ELR (cell line): Measurements from ENCODE around the gene TRDMT1.

ENCODE experiments used
- DNase-seq: peaks from one replicate; pipeline ENCODE4 v3.0.0-alpha.2; 2015; ENCODE audit warnings: low read depth

TRDMT1 gene

DNA sequence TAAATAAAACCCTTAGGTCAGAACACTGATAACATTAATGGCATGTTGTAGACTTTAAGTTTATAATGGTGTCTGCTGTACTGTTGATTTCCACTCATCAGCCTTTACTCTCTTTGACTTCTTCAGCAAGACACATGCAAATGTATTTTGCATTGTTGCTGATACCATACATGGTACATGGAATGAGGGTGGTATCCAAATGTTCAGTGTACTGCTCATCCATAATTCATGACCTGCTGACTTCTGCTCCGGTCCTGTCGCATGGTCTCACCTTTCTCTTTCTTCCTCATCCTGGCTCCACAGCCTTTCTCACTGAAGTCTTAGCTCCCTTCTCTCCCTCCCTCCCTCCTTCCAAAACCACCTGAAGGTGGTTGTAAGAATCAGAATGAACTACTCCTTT lies 67.2 kb downstream of the TRDMT1 start:
- no peak for DNase-seq

DNA sequence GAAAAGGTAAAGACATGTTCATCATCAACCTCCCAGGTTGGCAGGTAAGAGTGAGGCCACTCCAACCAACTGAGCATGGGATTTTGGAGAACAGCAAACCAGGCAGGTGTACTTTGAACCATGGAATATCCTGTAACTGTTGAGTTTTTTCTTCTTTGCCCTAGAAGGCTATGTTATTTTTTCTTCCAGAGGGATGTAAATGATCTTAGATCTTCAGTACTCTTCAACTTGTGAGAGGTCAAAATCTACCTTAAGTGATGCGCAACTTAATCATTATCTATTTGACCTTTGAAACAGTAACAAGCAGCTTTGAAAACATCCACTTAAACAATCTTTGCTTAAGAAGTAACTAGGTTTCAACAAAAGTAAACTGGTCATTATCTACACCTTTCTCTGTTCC lies 71.7 kb downstream of the TRDMT1 start, which contains the start of gene CUBN:
Gene CUBN, minus strand, starts transcription at position 71 of the 400 bp plus-strand sequence. Its CDS starts 46 bp downstream, at position 25.
- no peak for DNase-seq

DNA sequence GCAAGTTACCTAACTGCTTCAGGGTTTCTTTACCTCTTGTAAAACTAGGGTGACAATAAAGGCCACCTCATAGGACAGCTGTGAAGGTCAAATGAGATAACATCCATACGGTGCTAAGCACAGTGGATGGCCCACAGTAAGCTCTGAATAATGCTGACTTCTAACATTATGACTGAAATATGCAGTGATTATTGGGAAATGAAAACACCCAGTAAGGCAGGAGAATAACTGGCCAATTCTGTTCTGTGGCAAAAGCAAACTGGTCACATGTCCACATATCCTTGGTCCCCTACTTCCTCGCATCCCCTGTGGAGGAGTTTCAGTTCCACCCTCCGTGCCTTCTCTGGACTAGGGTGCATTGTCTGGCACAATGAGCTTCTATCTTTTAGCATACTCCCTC lies 73.2 kb downstream of the TRDMT1 start:
- DNase-seq, result no peak

DNA sequence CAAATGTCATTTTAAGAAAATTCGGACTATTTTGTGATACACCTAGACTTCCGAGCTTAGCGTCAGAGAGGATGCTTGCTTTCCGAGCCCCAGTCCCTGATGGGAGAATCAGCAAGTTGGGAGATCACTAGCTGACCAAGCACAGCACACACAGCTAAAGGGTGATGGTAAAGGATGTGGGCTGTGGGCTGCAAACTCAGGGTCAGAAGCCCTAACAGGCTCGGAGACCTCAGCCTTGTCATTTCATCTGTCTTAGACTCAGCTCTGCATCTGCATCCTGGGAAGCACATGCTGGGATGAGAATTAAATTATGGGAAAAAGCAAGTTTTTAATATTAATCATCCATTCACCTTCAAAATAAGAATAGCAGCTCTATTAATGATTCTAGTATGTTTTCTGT lies 75.1 kb downstream of the TRDMT1 start:
- DNase-seq, result no peak

DNA sequence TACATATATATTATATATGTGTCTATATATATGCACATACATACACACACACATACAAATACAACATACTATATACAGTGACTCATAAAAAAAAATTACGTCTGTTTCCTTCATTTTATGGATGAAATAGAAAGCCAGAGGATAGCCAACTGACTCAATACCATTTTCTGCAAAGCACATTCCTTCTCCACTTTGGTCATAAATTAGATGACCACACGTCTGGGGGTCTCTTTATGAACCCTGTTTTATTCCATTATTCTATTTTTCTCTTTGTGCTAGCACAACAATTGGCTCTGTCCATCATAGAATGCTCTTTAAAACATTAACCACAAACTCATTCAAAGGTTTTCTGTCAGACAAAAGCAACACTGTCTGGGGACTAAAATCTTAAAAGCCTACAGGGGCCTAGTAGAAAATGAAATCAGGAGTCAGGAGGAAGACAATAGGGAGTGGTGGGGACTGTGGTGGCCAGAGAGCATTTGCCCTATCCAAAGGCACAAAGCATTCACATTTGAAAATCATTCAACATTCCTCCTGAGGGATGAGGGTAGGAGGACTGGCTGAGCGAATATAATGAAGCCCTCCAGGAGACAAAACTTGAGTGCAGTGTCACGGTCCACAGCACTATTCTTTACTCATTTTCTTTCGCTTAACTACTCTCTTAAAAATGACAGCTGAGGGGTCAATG lies 76.1 kb downstream of the TRDMT1 start:
- peak; percentile 16 for DNase-seq

DNA sequence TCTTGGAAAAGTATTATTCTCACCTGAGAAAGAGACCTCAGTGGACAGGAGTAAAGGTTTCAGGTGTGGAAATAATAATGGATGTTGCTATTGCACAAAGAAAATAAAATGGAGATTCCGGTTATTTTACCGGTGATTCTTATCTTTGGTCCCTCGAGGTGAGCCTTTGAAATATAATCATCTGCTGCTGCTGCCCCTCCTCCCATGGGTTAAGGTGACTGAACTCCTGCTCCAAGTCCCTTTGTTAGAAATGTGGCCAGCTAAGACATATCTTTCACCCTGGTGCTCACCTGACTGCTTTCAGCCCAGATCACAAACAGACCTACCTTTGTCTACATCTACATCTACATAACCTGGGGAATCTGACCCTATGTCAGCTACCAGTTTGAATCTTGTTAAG lies 77.5 kb downstream of the TRDMT1 start:
- no peak for DNase-seq

DNA sequence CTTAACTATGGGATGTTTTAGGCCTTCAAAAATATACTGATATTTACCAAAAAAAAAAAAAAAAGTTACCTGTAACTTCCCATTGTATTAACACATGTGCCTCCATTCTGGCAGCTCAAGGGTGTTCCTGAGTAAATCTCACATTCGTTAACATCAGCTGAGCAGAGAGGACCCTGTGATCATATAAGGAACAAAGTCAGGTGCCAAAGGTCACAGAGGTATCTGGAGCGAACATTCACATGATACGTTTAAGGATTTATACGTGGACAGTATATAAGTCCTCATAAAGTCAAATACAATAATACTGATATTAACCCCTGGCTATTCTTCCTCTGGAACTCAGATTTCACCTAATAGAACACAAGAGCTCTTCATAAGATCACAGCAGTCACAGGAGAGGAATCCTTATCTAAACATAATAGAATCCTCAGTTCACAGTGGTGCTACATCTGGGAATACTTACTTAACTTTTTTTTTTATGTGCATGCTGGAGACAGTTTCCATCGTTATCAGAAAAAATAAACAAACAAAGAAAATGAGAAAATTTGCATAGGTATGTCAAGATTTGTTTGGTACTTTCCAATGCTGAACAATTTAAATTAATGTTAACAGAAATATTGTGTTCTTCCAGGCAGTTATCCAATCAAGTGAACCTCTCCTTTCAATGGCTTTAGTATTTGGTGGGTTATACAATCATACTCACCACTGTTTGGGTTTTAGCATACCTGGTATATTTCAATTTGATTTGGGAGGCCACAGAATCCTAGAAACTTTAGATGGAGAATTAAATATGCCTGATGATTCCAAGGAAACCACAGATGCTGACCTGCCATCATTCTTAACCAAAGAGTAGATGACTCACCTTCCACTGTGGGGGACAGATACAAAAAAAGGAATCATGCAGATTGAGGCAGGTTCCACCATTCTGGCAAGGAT lies 78.5 kb downstream of the TRDMT1 start:
- DNase-seq, result peak; percentile 84

DNA sequence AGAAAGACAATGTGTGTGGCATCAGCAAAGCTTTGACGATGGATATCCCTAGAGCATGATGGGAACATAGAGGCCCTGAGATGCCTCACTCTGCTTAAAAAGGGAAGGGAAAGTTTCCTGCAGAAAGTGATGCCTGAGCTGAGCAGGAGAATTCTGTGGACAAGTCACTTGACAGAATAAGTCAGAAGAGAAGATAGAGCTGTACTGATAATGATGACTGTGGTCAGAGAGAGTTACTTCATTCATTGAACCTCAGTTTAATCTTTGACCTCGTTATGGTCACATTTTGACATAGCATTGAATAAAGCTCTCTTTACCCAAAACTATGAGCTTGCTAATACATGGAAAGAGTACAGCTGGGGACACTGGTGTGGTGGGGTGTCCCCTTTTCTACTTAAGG lies 79.4 kb downstream of the TRDMT1 start:
- DNase-seq, result no peak

DNA sequence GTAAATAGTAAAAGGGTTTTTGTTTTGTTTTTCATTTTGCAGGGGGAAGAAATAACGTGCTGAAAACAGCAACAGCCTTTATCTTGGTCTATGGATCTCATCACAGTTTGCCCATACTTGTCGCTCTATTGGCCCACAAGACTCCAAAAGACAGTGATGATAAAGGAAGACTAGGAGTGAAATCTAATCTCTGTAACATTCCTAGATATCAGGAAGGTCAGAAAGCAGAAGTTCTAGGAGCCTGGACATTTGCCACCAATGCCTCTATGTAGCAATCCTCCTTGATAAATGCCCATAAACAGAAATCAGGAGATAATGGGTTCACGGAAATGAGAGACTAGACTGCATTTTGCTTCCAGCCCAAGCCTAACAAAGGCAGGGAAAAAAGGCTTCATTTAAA lies 80.8 kb downstream of the TRDMT1 start:
- no peak for DNase-seq

DNA sequence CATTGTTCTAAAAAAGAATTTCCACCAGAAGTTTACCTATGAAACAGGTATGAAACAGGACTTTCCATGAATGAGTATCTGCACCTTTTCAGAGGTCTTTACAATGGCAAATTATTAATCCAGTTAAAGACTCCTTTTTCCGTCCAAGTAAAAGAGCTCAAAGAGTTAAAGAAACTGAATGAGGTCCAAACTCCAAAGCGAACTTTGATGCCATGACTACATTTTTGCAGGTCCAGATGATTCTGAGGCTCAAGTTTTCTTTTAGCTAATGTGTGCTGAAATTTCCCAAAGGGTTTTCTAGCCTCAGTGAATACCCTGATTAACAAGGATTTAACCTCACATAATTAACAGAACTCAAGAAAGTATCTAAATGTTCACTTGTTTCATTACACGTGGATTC lies 81.6 kb downstream of the TRDMT1 start:
- DNase-seq, result no peak

DNA sequence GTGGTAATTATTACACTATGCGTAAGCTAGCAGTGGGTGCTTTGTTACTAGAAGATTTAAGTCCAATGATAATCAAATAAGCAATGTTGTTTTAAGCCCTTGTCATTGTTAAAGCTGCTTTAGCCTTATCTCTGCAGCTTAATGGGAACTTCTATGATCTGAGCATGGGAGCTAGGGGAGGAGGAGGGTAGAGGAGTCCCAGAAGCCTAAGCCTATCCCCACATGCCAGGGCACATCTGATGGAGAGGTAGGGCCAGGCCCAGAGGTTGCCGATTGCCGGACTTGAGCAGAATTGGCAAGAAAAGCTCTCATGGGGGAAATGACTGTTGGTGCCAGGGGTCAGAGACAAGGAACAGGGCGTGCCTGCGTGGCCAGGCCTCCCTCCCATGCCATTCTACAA lies 85.3 kb downstream of the TRDMT1 start:
- DNase-seq, result no peak

DNA sequence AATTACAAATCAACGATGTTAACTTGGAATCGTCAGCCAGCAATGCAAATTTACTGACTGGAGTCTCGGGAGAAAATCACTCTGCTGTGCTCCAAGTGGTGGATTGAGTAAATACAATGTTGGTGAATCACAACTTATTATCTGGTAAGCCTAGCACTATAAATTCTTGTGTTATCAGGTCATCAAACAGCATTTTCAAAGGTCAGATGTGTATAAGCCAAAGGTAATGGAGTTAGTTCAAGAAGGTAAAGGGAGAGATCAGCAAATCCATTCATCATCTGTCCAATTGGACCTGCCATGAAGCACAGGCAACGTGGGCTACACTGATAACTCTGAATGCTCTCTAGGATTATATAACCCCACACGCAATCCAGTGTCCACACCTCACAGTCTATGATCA lies 85.8 kb downstream of the TRDMT1 start:
- DNase-seq, result peak; percentile 85

DNA sequence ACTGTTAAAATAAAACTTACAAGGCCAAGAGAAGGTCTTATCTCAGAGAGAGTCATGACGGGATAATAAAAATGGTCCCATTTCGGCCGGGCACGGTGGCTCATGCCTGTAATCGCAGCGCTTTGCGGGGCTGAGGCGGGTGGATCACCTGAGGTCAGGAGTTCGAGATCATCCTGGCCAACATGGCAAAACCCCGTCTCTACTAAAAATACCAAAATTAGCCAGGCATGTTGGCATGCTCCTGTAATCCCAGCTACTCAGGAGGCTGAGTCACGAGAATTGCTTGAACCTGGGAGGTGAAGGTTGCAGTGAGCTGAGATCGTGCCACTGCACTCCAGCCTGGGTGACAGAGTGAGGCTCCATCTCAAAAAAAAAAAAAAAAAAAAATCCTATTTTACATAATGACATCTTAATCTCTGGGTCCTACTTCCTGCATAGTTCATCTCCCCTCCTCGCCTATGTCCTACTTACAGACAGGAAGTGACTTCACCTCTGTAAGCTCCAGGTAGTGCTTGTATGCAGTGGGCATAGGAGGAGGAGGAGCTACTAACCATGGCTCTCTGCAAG lies 86.5 kb downstream of the TRDMT1 start:
- DNase-seq, result peak; percentile 38

DNA sequence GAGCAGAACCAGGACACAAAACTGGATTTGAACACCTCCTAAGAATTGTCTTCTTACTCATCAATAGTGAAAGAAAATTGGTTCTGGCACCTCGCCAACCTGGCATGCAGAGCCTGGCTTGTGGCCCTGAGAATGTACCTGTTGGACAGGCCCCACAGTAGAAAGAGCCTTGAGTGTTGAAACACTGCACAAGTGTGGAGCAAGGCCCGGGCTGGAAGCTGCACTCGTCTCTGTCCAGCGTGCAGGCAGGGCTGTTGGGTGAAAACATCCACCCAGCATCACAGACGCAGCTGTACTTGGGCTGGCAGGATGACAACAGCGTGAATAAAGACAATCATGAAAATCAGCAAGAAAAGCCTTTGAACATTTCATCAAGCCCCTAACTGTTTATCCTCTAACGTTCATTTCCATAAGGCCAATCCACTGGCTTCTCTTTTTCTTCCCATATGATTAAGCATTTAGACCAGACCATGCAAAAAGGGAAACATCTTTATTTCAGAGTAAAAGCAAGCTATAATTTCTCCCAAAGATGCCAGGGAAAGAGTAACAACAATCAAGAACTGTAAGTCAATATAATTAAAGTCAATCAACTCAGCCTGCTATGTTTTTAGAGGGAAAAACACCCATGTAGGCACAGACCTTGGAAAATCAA lies 87.5 kb downstream of the TRDMT1 start:
- DNase-seq, result peak; percentile 15

DNA sequence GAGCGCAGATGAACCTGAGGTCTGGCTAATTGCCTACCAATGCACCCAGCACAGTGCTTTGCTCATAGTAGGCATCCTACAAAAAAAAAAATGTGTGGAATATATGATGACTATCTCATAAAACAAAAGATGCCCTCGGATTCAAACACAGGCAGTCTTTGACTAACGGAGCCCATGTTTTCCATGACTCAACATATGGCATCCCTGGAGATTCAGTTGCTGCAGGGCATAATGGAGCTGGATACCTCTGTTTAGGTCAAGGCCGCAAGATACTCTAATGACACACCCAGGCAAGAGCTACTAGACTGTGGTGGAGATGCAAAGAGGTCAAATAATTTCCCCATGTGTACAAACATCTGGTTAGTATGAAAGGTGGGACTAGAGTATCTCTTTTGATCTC lies 88.1 kb downstream of the TRDMT1 start:
- peak; percentile 98 for DNase-seq

DNA sequence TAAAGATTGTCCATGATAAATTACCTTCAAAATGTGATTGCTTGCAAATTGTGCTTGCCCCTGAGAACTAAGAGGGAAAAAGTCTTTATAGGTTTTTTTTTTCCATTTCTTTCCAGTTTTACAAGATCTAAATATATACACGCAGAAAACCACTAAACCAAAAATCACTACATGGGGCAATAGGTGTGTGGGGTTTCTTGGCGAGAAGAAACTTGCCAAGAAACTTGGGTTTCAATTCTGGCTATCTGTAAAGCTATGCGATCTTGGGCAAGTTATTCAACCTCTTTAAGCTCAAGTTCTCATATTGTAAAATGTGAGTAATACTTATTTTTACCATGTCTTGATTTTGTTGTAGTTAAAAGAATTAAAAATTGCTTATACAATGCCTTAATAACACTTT lies 88.9 kb downstream of the TRDMT1 start:
- no peak for DNase-seq

DNA sequence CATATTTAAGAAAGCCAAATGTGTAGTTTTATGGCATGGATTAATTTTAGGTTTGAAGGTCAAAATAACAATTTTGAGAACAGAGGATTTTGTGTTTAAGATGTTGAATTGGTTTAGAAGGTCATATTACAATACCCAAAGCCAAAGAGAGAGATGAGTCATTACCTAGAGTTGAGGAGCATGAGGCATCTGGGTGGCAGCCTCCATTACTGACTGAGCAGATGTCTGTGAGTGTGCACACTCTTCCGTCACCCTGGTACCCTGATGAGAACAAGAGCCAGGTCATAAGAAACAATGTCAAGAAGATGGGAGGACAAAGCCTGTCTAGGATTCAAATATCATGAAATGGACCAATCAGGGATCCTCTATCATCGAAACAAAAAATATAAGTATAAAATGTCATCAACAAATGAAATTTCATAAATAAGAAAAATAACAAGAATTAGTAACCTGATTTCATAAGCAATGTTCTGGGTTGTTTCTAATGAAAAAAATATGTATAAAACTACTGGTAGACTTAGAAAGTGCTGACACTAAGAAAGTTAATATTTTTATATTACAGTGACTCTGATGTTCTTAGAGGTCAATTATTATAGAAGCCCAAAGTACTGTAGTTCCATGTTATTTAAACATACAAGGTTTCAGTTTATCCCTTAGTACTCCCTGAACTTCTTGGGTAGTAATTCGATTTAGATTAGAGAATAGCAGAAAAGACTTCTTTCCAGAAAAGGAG lies 91.8 kb downstream of the TRDMT1 start:
- peak; percentile 90 for DNase-seq

DNA sequence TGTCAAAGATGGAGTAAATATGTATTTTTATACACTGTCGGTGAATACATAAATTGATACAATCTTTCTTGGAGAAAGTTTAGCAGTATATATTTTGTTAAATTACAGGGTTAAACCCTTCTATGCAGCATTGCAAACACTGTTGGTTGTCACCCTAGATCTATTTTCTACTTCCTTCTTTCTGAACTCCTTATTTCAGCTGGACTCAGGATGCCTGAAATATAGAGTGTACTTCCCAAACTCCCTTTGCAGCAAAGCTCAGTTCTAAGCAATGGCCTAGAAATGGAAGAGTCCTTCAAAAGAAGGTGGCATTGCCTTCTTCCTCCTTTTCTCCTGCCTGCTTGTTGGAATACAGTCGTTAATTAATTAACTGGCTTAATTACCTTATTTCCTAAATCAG lies 92.4 kb downstream of the TRDMT1 start:
- DNase-seq, result no peak

DNA sequence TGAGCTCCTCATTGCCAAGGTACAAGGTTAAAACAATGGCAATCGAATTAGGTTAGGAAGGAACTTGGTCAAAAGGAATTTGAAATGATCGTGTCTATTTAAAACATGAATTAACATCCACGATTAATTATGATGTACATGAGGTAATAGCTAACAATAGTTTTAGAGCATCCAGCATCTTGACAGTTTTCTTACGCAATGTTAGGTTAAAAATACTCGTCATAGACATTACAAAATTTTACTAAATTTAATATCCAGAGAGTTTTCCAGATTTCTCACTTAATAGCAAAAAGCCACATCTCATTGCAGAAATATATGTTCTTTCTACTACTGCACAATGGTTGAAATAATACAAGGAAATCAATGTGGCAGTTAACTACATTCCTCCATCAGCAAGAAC lies 94.5 kb downstream of the TRDMT1 start:
- DNase-seq, result no peak

DNA sequence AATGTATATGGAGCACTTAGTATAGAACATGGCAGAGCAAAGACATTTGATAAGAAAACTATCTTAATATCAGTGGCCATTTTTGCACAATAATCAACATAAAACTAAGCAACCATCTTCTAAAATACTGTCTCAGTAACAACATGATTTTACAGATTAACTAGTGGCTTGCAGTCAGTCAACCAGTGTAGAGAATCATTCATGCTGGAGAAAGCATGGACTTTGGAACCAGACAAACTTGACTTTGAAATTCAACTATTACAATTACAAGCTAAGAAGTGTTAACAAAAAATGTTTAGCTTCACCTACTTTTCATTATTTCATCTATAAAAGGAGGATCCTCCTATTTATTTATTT lies 99.6 kb downstream of the TRDMT1 start:
- DNase-seq, result no peak

DNA sequence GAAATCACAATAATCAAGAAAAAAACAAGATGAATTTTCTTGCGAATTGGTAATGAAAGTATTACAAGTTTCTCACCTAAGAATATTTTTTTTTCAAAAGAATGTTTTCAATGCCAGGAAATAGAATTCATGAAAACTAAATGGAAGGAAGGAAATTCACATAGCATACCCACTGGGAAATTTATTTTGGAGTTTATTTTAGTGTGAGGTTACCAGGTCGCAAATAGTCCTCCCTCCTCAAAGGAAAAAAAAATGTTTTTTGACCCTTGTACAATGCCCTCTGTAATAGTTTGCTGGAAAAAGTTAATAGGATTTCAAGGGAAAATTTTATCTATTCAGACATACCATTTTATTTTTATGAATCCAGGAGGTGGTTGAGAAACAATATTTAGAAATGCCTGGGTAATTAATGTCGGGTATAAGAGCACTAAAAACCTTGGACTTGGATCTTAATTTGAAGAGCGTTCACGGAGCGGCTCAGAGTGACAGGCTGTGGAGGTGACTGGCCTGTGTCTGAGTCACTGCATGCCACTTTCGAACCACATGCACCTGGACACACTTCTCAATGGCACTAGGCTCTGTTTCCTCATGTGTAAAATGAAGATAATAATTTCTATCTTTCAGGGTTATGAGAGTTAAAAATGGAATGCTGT lies 100.1 kb downstream of the TRDMT1 start:
- DNase-seq, result no peak
